Chondrocyte (in vitro differentiated cells): ENCODE data around the gene MCAM. TPM values are rescaled to one million over a fixed set of nuclear protein-coding genes. Genes with fewer than 3 reads are reported as not detected.

Experiments
- DNase-seq: peaks from one replicate; pipeline ENCODE4 v3.0.0; 2021; ENCODE audit warnings: mixed read lengths, low spot score
- H3K27ac Mint-ChIP-seq: one replicate; pipeline ENCODE4 v1.8.0; 2021; ENCODE audit warnings: mild to moderate bottlenecking, moderate library complexity, mixed read lengths; ENCODE audit not compliant: unreplicated experiment
- H3K27me3 Mint-ChIP-seq: 2 replicates; pipeline ENCODE4 v1.8.0; 2021; ENCODE audit warnings: low read depth, mixed read lengths
- H3K36me3 Mint-ChIP-seq: 2 replicates; pipeline ENCODE4 v1.8.0; 2021; ENCODE audit warnings: low read depth, mixed read lengths
- H3K4me1 Mint-ChIP-seq: 2 replicates; pipeline ENCODE4 v1.8.0; 2021; ENCODE audit warnings: low read depth, mild to moderate bottlenecking, mixed read lengths
- H3K4me3 Mint-ChIP-seq: one replicate; pipeline ENCODE4 v1.8.0; 2021; ENCODE audit warnings: mild to moderate bottlenecking, moderate library complexity, mixed read lengths; ENCODE audit not compliant: unreplicated experiment
- H3K9me3 Mint-ChIP-seq: 2 replicates; pipeline ENCODE4 v1.8.0; 2021; ENCODE audit warnings: low read depth, mixed read lengths
- total RNA-seq: library from RNA; stranded (reverse); gene quantifications from 3 replicates; pipeline ENCODE4 v1.2.1, GENCODE V29; 2021
- TF ChIP-seq, protein P1 (sequence below): fragments of 200-600 bp; sonication (generic); IDR thresholded peaks from 2 replicates; pipeline ENCODE4 v1.5.0; 2021; ENCODE audit warnings: antibody characterized with exemption, mild to moderate bottlenecking, moderate library complexity

MCAM gene
- total RNA-seq, 1 donor from 2014 or later, result 527 TPM

DNA sequence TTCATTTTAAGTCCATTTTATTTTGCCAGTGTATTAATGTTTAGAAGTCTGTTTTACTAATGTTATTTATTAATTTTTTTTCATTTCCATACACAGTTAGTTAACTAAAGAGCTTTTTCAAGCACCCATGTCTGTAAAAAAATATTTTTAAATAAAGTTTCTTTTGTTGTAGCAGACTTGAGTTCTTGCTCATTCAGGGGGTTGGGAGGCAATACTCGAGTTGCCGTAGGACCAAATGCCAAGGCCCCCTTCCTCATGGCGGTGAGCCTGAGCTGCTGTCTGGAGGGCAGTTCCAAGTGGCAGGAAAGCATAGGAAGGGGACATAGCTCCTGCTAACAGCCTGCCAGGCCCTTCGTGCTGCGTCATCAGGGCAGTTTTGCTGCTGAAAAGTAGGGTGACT lies 9.0 kb downstream of the MCAM start:
- Mint-ChIP-seq H3K4me3 (no peak overlapping the region), H3K9me3 (no peaks in the 10 kb centered on the region), H3K36me3 (peaks cover 29% of the 10 kb centered on the region), H3K27ac (peak overlapping the region; percentile 27), H3K4me1 (peaks cover 25% of the 10 kb centered on the region), H3K27me3 (no peaks in the 10 kb centered on the region)
- TF ChIP-seq, protein P1, sequence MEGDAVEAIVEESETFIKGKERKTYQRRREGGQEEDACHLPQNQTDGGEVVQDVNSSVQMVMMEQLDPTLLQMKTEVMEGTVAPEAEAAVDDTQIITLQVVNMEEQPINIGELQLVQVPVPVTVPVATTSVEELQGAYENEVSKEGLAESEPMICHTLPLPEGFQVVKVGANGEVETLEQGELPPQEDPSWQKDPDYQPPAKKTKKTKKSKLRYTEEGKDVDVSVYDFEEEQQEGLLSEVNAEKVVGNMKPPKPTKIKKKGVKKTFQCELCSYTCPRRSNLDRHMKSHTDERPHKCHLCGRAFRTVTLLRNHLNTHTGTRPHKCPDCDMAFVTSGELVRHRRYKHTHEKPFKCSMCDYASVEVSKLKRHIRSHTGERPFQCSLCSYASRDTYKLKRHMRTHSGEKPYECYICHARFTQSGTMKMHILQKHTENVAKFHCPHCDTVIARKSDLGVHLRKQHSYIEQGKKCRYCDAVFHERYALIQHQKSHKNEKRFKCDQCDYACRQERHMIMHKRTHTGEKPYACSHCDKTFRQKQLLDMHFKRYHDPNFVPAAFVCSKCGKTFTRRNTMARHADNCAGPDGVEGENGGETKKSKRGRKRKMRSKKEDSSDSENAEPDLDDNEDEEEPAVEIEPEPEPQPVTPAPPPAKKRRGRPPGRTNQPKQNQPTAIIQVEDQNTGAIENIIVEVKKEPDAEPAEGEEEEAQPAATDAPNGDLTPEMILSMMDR, result no peak
- no peak for DNase-seq

DNA sequence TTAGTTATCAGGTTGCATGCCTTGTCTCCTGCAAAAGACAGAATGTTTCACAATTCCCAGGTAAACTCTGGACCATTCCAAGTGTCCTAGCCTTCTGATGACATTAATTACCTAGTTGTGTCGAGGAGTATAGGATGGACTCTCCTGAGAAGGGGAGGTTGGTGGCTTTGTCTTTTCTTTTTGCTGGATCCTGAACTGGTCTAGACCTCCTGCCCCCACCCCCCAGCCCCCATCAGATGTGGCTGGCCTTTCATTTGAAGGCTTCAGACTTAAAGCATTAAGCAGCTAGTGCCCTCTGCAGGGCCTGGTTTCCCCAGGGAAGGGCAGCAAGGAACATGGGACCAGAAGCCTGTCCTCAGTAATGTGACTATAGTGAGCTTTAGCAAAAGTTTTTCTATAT lies 9.7 kb downstream of the MCAM start:
- Mint-ChIP-seq H3K9me3 (no peaks in the 10 kb centered on the region), H3K4me3 (no peak overlapping the region), H3K36me3 (peaks cover 29% of the 10 kb centered on the region), H3K27ac (peak overlapping the region; percentile 88), H3K4me1 (peaks cover 25% of the 10 kb centered on the region), H3K27me3 (no peaks in the 10 kb centered on the region)
- TF ChIP-seq, protein P1, result peak; percentile 55
- DNase-seq, result no peak

DNA sequence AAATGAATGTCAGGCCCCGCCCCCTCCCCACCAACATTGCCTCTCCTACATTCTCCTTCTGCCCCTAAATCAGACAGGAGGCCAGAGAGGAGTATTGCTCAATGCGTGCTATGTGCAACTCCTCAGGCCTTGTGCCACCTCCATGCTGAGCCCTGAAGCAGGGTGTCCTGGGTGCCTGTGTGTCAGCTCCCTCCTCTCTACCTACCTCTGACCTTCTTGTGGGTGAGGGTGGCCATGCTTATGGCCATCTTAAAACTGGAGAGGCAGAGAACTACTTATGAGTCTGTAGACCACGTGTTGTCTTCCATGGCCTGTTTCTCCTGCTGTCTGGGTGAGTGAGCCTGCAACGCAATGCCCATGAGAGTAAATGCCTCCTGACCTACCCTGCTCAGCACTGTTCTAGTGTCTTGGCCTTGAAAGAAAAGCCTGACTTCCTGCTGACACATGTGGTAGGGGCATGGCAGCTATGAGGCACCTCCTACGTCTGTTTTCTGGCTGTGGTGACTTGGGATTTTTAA lies 10.5 kb downstream of the MCAM start:
- H3K27ac Mint-ChIP-seq, result peak overlapping the region; percentile 88
- no peaks in the 10 kb centered on the region for H3K9me3 Mint-ChIP-seq
- TF ChIP-seq, protein P1, result no peak
- no peak overlapping the region for H3K4me3 Mint-ChIP-seq
- H3K36me3 Mint-ChIP-seq, result peaks cover 31% of the 10 kb centered on the region
- H3K27me3 Mint-ChIP-seq, result no peaks in the 10 kb centered on the region
- peaks cover 25% of the 10 kb centered on the region for H3K4me1 Mint-ChIP-seq
- no peak for DNase-seq

DNA sequence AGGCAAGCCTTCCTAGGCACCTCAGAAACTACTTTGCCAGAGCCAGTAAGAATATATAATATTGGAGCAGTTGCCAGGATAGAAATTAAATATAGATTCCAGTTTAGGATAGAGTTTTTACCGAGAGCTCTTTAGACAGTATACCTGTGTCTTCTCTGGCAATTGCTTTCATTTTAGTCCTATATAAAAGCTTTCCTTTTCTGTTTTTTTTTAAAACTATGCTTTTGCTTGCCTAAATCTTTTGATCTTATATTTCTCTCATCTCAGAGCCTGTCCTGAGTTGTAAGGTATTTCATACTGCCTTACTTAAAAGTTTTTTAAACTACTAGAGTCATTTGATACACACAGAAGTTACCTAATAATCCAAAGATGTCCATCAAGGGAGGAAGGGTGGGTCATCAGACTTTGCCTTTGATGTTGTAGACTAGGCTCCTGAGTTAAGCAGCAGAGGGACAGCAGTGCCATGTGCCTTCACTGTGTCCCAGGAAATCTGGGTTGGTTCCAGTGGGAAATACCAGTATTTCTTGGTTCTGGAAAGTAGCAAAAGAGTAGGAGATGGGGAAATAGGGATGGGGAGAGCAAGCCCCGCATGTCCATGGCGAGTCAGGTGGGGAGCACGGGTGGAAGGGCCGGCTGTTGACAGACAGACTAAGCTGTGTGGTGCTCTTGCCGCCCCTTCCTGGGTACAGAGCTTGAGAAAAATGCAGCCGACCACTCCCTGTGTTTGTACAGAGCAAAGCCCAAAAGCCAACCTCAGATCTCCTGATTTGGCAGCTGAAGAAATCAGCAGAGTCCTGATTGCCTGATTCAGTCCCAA lies 11.2 kb downstream of the MCAM start:
- Mint-ChIP-seq H3K27me3 (no peaks in the 10 kb centered on the region), H3K27ac (peak overlapping the region; percentile 88), H3K4me3 (no peak overlapping the region), H3K36me3 (peaks cover 33% of the 10 kb centered on the region), H3K9me3 (no peaks in the 10 kb centered on the region), H3K4me1 (peaks cover 25% of the 10 kb centered on the region)
- TF ChIP-seq, protein P1, result no peak
- DNase-seq, result no peak

DNA sequence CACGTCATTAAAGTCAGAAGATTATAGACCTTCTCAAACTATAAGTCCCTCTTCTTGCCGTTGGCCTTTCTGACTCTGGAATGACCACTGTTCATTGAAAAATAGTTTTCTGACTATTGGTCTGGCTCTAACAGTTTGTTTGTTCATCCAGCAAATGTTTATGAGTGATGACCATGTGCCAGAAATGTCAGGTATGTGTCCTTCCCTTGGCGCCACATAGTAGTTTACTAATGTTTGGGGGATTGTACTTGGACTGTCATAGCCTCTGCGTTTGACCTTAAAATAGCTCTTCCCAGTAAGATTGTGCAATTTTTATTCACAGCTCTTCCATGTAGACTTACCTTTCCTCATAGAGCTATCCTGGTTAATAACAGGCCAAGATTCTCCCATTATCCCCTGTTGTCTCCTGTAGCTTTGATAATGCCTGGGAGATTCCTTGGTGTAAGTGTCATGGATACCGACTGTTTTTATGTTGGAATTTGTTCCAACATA lies 13.7 kb downstream of the MCAM start:
- no peaks in the 10 kb centered on the region for H3K27me3 Mint-ChIP-seq
- TF ChIP-seq, protein P1, result no peak
- H3K4me1 Mint-ChIP-seq, result peaks cover 30% of the 10 kb centered on the region
- no peaks in the 10 kb centered on the region for H3K9me3 Mint-ChIP-seq
- no peak overlapping the region for H3K27ac Mint-ChIP-seq
- no peak overlapping the region for H3K4me3 Mint-ChIP-seq
- peaks cover 32% of the 10 kb centered on the region for H3K36me3 Mint-ChIP-seq
- no peak for DNase-seq
